Hepatocyte (in vitro differentiated cells): ENCODE measurements around the gene TLR4. TPM values are rescaled to one million over a fixed set of nuclear protein-coding genes. Genes with fewer than 3 reads are reported as not detected.

Source experiments
- DNase-seq: peaks from one replicate; pipeline ENCODE4 v3.0.0-alpha.2; 2016; ENCODE audit warnings: low spot score
- H2AFZ ChIP-seq: fragments of 200-600 bp; sonication (generic); 2 replicates; pipeline ENCODE4 v1.6.0; 2016; ENCODE audit warnings: antibody characterized with exemption, mild to moderate bottlenecking
- H3K27ac ChIP-seq: fragments of 200-600 bp; sonication (generic); 2 replicates; pipeline ENCODE4 v1.5.1; 2016; ENCODE audit warnings: mild to moderate bottlenecking
- H3K27me3 ChIP-seq: fragments of 200-600 bp; sonication (generic); 2 replicates; pipeline ENCODE4 v1.6.1; 2016
- H3K36me3 ChIP-seq: fragments of 200-600 bp; sonication (generic); replicated peaks from 2 replicates; pipeline ENCODE4 v1.5.1; 2016; ENCODE audit warnings: low read depth; ENCODE audit not compliant: insufficient read depth
- H3K4me1 ChIP-seq: fragments of 200-600 bp; sonication (generic); 2 replicates; pipeline ENCODE4 v1.5.1; 2016; ENCODE audit warnings: mild to moderate bottlenecking, moderate library complexity; ENCODE audit not compliant: insufficient read depth
- H3K4me2 ChIP-seq: fragments of 200-600 bp; sonication (generic); 2 replicates; pipeline ENCODE4 v1.6.0; 2016
- H3K4me3 ChIP-seq: fragments of 200-600 bp; sonication (generic); 2 replicates; pipeline ENCODE4 v1.5.1; 2016; ENCODE audit warnings: mild to moderate bottlenecking
- H3K79me2 ChIP-seq: fragments of 200-600 bp; sonication (generic); 2 replicates; pipeline ENCODE4 v1.6.0; 2017; ENCODE audit warnings: mild to moderate bottlenecking
- H3K9me2 ChIP-seq: fragments of 200-600 bp; sonication (generic); replicated peaks from 2 replicates; pipeline ENCODE4 v1.6.0; 2017; ENCODE audit warnings: mild to moderate bottlenecking; ENCODE audit not compliant: insufficient read depth
- H3K9me3 ChIP-seq: fragments of 200-600 bp; sonication (generic); 2 replicates; pipeline ENCODE4 v1.5.1; 2016; ENCODE audit warnings: low read depth, mild to moderate bottlenecking
- H4K20me1 ChIP-seq: fragments of 200-600 bp; sonication (generic); 2 replicates; pipeline ENCODE4 v1.6.0; 2016; ENCODE audit warnings: mild to moderate bottlenecking; ENCODE audit not compliant: insufficient read depth, poor library complexity, severe bottlenecking
- CTCF ChIP-seq: fragments of 200-600 bp; sonication (generic); IDR thresholded peaks from 2 replicates; pipeline ENCODE4 v1.5.1; 2016; ENCODE audit warnings: antibody characterized with exemption, mild to moderate bottlenecking; ENCODE audit not compliant: poor library complexity
- EZH2 ChIP-seq: fragments of 200-600 bp; sonication (generic); IDR thresholded peaks from 2 replicates; pipeline ENCODE4 v1.6.1; 2016; ENCODE audit warnings: antibody characterized with exemption, mild to moderate bottlenecking, borderline replicate concordance
- EZH2phosphoT487 ChIP-seq: fragments of 200-600 bp; sonication (generic); IDR thresholded peaks from one replicate; pipeline ENCODE4 v1.6.1; 2018; ENCODE audit warnings: antibody characterized with exemption, mild to moderate bottlenecking, low read depth, moderate library complexity; ENCODE audit not compliant: unreplicated experiment, severe bottlenecking
- WGBS: methylation state at CpG from one replicate; pipeline ENCODE4 v1.1.6; 2016; ENCODE audit warnings: low lambda C conversion rate; ENCODE audit errors: missing lambda C conversion rate; 5-methylcytosine and 5-hydroxymethylcytosine counted together
- polyA plus RNA-seq: library from polyadenylated mRNA; unstranded; fragments of >200 nt; fragmentation: Nextera tagmentation; extraction: Ambion mirVana; gene quantifications from 2 replicates; pipeline ENCODE4 v1.2.1, GENCODE V29; 2016
- total RNA-seq: library from RNA; depleted of rRNA; stranded (reverse); fragments of >200 nt; gene quantifications from 2 replicates; pipeline ENCODE4 v1.2.3, GENCODE V29; 2014

The TLR4 gene
- total and polyA plus RNA-seq, 2 experiments from 2014 or later: 0.33 to 1.7 TPM

GRCh38 chr9:117739624-117740347 lies 35.6 kb downstream of the TLR4 start:
- H3K36me3 ChIP-seq: no peaks in the 10 kb centered on the region
- no peaks in the 10 kb centered on the region for H3K4me1 ChIP-seq
- H3K4me3 ChIP-seq: no peak overlapping the region
- H3K79me2 ChIP-seq: no peaks in the 10 kb centered on the region
- no peak overlapping the region for H2AFZ ChIP-seq
- WGBS: 80% methylated on average over 11 of the region's 11 CpGs
- no peak overlapping the region for H3K27ac ChIP-seq
- H3K9me3 ChIP-seq: no peaks in the 10 kb centered on the region
- H3K27me3 ChIP-seq: peaks cover 28% of the 10 kb centered on the region
- no peak overlapping the region for H3K4me2 ChIP-seq
- DNase-seq: no peak
- TF ChIP-seq CTCF (no peak), EZH2 (no peak), EZH2phosphoT487 (no peak)
- H4K20me1 ChIP-seq: no peaks in the 10 kb centered on the region
- H3K9me2 ChIP-seq: no peaks in the 10 kb centered on the region

DNA sequence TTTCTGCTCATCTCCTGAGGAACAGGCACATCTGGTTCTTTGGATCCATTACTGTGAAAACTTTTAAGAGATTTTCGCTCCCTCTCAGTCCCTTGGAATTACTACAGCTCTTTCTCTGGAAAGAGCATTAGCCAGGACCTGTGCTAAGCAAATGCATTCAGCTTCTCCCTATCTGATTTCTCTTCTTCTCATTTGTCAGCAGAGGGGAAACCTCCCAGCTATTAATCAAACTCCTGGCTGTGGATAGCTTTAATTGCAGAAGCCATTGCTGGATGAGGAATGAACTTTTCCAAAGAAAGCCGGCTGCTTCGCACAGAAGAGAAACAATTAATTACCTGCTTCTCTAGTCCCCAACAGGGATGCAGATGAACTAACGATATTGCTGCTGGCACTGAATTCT lies 37.9 kb downstream of the TLR4 start:
- no peak for TF ChIP-seq CTCF
- TF ChIP-seq EZH2: no peak
- no peak for TF ChIP-seq EZH2phosphoT487
- Histone ChIP-seq H3K27me3 (peaks cover 45% of the 10 kb centered on the region), H3K4me2 (no peak overlapping the region), H3K4me1 (no peaks in the 10 kb centered on the region), H2AFZ (no peak overlapping the region), H3K79me2 (no peaks in the 10 kb centered on the region), H3K4me3 (no peak overlapping the region), H3K27ac (no peak overlapping the region), H3K36me3 (no peaks in the 10 kb centered on the region), H3K9me3 (no peaks in the 10 kb centered on the region), H3K9me2 (no peaks in the 10 kb centered on the region), H4K20me1 (no peaks in the 10 kb centered on the region)
- 61% methylated on average over 4 of the region's 4 CpGs for WGBS
- no peak for DNase-seq

- WGBS: 58% methylated on average over 3 of the region's 3 CpGs
- no peak overlapping the region for H2AFZ ChIP-seq
Observed at GRCh38 chr9:117744369-117744768, 40.2 kb downstream of the TLR4 start.

More at GRCh38 chr9:117744369-117744768, 40.2 kb downstream of the TLR4 start:
- no peak for DNase-seq
- H3K9me2 ChIP-seq: no peaks in the 10 kb centered on the region
- peaks cover 45% of the 10 kb centered on the region for H3K27me3 ChIP-seq
- peak overlapping the region; percentile 76 for H3K4me2 ChIP-seq
- H3K4me1 ChIP-seq: no peaks in the 10 kb centered on the region
- H3K4me3 ChIP-seq: no peak overlapping the region
- no peaks in the 10 kb centered on the region for H3K36me3 ChIP-seq
- TF ChIP-seq EZH2phosphoT487 (no peak), CTCF (no peak), EZH2 (no peak)
- H3K27ac ChIP-seq: no peak overlapping the region
- H3K79me2 ChIP-seq: no peaks in the 10 kb centered on the region
- no peaks in the 10 kb centered on the region for H4K20me1 ChIP-seq
- H3K9me3 ChIP-seq: no peaks in the 10 kb centered on the region
